Activated CD8-positive, alpha-beta T cell treated with anti-CD3 and anti-CD28 coated beads for 36 hours (primary cell): Measurements from ENCODE around the gene RTN4RL1. TPM values are rescaled to one million over a fixed set of nuclear protein-coding genes. Genes with fewer than 3 reads are reported as not detected.

Experiments
- ATAC-seq: fragments of 200-7000 bp; cut with Tn5 transposase; one replicate; pipeline ENCODE4 v1.10.0; 2021; ENCODE audit warnings: mild to moderate bottlenecking, moderate library complexity
- CTCF ChIA-PET: fragments of 350-600 bp; sonication (Branson Sonifier 250); formaldehyde crosslinking; loops from one replicate; lab custom pipeline; 2021; ENCODE audit warnings: antibody characterized with exemption; lab: Charles Lee
- POLR2A ChIA-PET: fragments of 350-600 bp; sonication (Branson Sonifier 250); formaldehyde crosslinking; loops from one replicate; lab custom pipeline; 2021; ENCODE audit warnings: antibody characterized with exemption; lab: Charles Lee
- DNase-seq: peaks from one replicate; pipeline ENCODE4 v3.0.0-alpha.2; 2020
- H3K27ac Mint-ChIP-seq: one replicate; pipeline ENCODE4 v1.8.0; 2021; ENCODE audit warnings: mild to moderate bottlenecking, mixed read lengths
- H3K27me3 Mint-ChIP-seq: one replicate; pipeline ENCODE4 v1.8.0; 2021; ENCODE audit warnings: mixed read lengths
- H3K36me3 Mint-ChIP-seq: one replicate; pipeline ENCODE4 v1.8.0; 2021; ENCODE audit warnings: low read depth, mixed read lengths
- H3K4me1 Mint-ChIP-seq: one replicate; pipeline ENCODE4 v1.8.0; 2021; ENCODE audit warnings: low read depth, mixed read lengths
- H3K4me3 Mint-ChIP-seq: one replicate; pipeline ENCODE4 v1.8.0; 2021; ENCODE audit warnings: mild to moderate bottlenecking, moderate library complexity, mixed read lengths
- H3K9me3 Mint-ChIP-seq: one replicate; pipeline ENCODE4 v1.8.0; 2021; ENCODE audit warnings: mixed read lengths
- CTCF ChIP-seq: fragments of 200-600 bp; IDR thresholded peaks from one replicate; pipeline ENCODE4 v1.8.0; 2022; ENCODE audit warnings: antibody characterized with exemption, mild to moderate bottlenecking
- intact Hi-C: fragments of 100-400 bp; cut with micrococcal nuclease; formaldehyde crosslinking; loops from one replicate; pipeline ENCODE4 v1.10.0; 2022
- total RNA-seq, 2 experiments: library from RNA; stranded (reverse); gene quantifications; one replicate each; pipeline ENCODE4 v1.2.3, GENCODE V29; 2021

Gene RTN4RL1
- total RNA-seq, 2 experiments from 2014 or later: 0.27 to 0.49 TPM

- ATAC-seq (no peak), DNase-seq (no peak)
- ChIA-PET POLR2A (no interaction called here), CTCF (interaction anchor here (0.5 to 2.4 kb wide), 4 partner anchors 27 to 389 kb away, joined by 3 to 7 read pairs (median 3); partner anchors contain the start of gene HIC1)
- Mint-ChIP-seq H3K4me1 (peaks cover 28% of the 10 kb centered on the region), H3K27ac (no peak overlapping the region), H3K36me3 (no peaks in the 10 kb centered on the region), H3K27me3 (peaks cover 27% of the 10 kb centered on the region), H3K9me3 (no peaks in the 10 kb centered on the region), H3K4me3 (no peak overlapping the region)
- TF ChIP-seq CTCF: no peak
- intact Hi-C loops: loop anchor here (5.0 kb wide), 1 partner anchor 120 kb away; no protein-coding TSS in a partner anchor
These were observed 2.5 kb upstream of the RTN4RL1 start for GRCh38 chr17:2027528-2028233.

- Mint-ChIP-seq H3K9me3 (no peaks in the 10 kb centered on the region), H3K27me3 (peaks cover 27% of the 10 kb centered on the region), H3K4me3 (peak overlapping the region; percentile 60), H3K4me1 (peaks cover 15% of the 10 kb centered on the region), H3K36me3 (no peaks in the 10 kb centered on the region), H3K27ac (no peak overlapping the region)
- intact Hi-C loops: loop anchor here (5.0 kb wide), 1 partner anchor 118 kb away; no protein-coding TSS in a partner anchor
- peak; percentile 36 for TF ChIP-seq CTCF
- no peak for ATAC-seq
- DNase-seq: peak; percentile 51
- CTCF ChIA-PET: interaction anchor here (1.0 to 3.3 kb wide), 7 partner anchors 28 to 304 kb away, joined by 3 to 14 read pairs (median 4); partner anchors contain the start of gene HIC1
- POLR2A ChIA-PET: interaction anchor here (0.9 to 1.2 kb wide), 2 partner anchors 32 to 116 kb away, joined by 3 read pairs; no protein-coding TSS in a partner anchor
These were observed 632 bp upstream of the RTN4RL1 start for GRCh38 chr17:2025622-2026309.

- CTCF ChIA-PET: interaction anchor here (1.0 to 3.3 kb wide), 6 partner anchors 29 to 303 kb away, joined by 3 to 14 read pairs (median 4); partner anchors contain the start of gene HIC1
- POLR2A ChIA-PET: interaction anchor here (0.8 to 0.9 kb wide), 2 partner anchors 33 to 312 kb away, joined by 3 to 4 read pairs; no protein-coding TSS in a partner anchor
- no peak for ATAC-seq
- peaks cover 27% of the 10 kb centered on the region for H3K27me3 Mint-ChIP-seq
- TF ChIP-seq CTCF: no peak
- H3K9me3 Mint-ChIP-seq: no peaks in the 10 kb centered on the region
- H3K4me3 Mint-ChIP-seq: peak overlapping the region; percentile 71
- no peaks in the 10 kb centered on the region for H3K36me3 Mint-ChIP-seq
- H3K4me1 Mint-ChIP-seq: peaks cover 13% of the 10 kb centered on the region
- no peak overlapping the region for H3K27ac Mint-ChIP-seq
- no peak for DNase-seq
- intact Hi-C loops: loop anchor here (5.0 kb wide), 1 partner anchor 117 kb away; no protein-coding TSS in a partner anchor
These were observed 438 bp downstream of the RTN4RL1 start for GRCh38 chr17:2024572-2025219.

GRCh38 chr17:2023692-2024571 is 1.2 kb downstream of the RTN4RL1 start:
- POLR2A ChIA-PET: interaction anchor here (0.8 to 1.0 kb wide), 2 partner anchors 272 to 311 kb away, joined by 3 to 4 read pairs; no protein-coding TSS in a partner anchor
- CTCF ChIA-PET: interaction anchor here (0.7 to 3.3 kb wide), 5 partner anchors 114 to 307 kb away, joined by 3 to 14 read pairs (median 5); no protein-coding TSS in a partner anchor
- peaks cover 27% of the 10 kb centered on the region for H3K27me3 Mint-ChIP-seq
- intact Hi-C loops: no loop called here
- TF ChIP-seq CTCF: no peak
- H3K27ac Mint-ChIP-seq: no peak overlapping the region
- H3K36me3 Mint-ChIP-seq: no peaks in the 10 kb centered on the region
- H3K4me1 Mint-ChIP-seq: peaks cover 11% of the 10 kb centered on the region
- peak overlapping the region; percentile 71 for H3K4me3 Mint-ChIP-seq
- ATAC-seq: peak; percentile 6
- no peaks in the 10 kb centered on the region for H3K9me3 Mint-ChIP-seq
- DNase-seq: peak; percentile 55
